H1 (cell line): ENCODE measurements around the gene MRAP. TPM values are rescaled to one million over a fixed set of nuclear protein-coding genes. Genes with fewer than 3 reads are reported as not detected.
A peak's percentile ranks its signal among the peaks of the same experiment; 100 is the strongest.

Source experiments
- CTCF ChIA-PET: fragments of 300-600 bp; sonication (Branson Sonifier 250); formaldehyde crosslinking; loops from one replicate; lab custom pipeline; 2021; ENCODE audit not compliant: partially characterized antibody; lab: Charles Lee
- POLR2A ChIA-PET: fragments of 300-600 bp; sonication (Branson Sonifier 250); formaldehyde crosslinking; loops from one replicate; lab custom pipeline; 2021; ENCODE audit warnings: inconsistent platforms; ENCODE audit not compliant: partially characterized antibody; lab: Charles Lee
- DNase-seq, 2 experiments: peaks; one replicate each; pipeline versions ENCODE4 v3.0.0 to v3.0.0-alpha.2; 2010 to 2022; ENCODE audit warnings: low spot score in 2 of 2, low read depth in 1 of 2, mixed read lengths in 1 of 2
- FAIRE-seq: peaks from 2 replicates; lab custom pipeline; 2011; peaks lifted over from hg19 to GRCh38; lab: Jason Lieb, UNC
- H2AFZ ChIP-seq: 2 replicates; pipeline ENCODE4 v1.8.1; 2012; ENCODE audit warnings: low read length, inconsistent platforms
- H2AK5ac ChIP-seq: 2 replicates; pipeline ENCODE4 v1.6.1; 2013; ENCODE audit warnings: low read depth, low read length
- H2BK120ac ChIP-seq: replicated peaks from 2 replicates; pipeline ENCODE3; 2013; ENCODE audit warnings: low read depth, low read length, inconsistent platforms
- H2BK12ac ChIP-seq: 2 replicates; pipeline ENCODE4 v1.6.1; 2013; ENCODE audit warnings: low read depth, low read length
- H2BK15ac ChIP-seq: 2 replicates; pipeline ENCODE4 v1.6.1; 2013; ENCODE audit warnings: low read length
- H2BK20ac ChIP-seq: 2 replicates; pipeline ENCODE4 v1.6.1; 2013; ENCODE audit warnings: low read length
- H2BK5ac ChIP-seq: 2 replicates; pipeline ENCODE4 v1.6.1; 2013; ENCODE audit warnings: low read depth, low read length
- H3K14ac ChIP-seq: 2 replicates; pipeline ENCODE4 v1.6.1; 2013; ENCODE audit warnings: inconsistent platforms; ENCODE audit not compliant: insufficient read length
- H3K18ac ChIP-seq: 2 replicates; pipeline ENCODE4 v1.6.1; 2013; ENCODE audit warnings: low read length; ENCODE audit errors: extremely low read depth
- H3K23ac ChIP-seq: 2 replicates; pipeline ENCODE4 v1.6.1; 2013; ENCODE audit warnings: inconsistent platforms; ENCODE audit not compliant: insufficient read length
- H3K23me2 ChIP-seq: 2 replicates; pipeline ENCODE4 v1.6.1; 2013; ENCODE audit warnings: low read depth, low read length
- H3K27ac ChIP-seq: 2 replicates; pipeline ENCODE4 v1.6.1; 2011; ENCODE audit warnings: low read depth, low read length, inconsistent platforms
- H3K27me3 ChIP-seq, 4 experiments: replicated peaks in 1 of 4; 1 replicate in 1 of 4; 2 replicates in 3 of 4; pipeline versions ENCODE4 v1.6.1 to v1.8.1; 2011 to 2013; ENCODE audit warnings: low read length in 3 of 4, mild to moderate bottlenecking in 3 of 4, inconsistent platforms in 2 of 4, mixed read lengths in 2 of 4, moderate library complexity in 1 of 4; ENCODE audit not compliant: control insufficient read depth in 3 of 4, insufficient read depth in 3 of 4; ENCODE audit errors: extremely low read depth in 1 of 4
- H3K36me3 ChIP-seq, 4 experiments: 2 replicates each; pipeline versions ENCODE4 v1.6.1 to v1.8.1; 2011 to 2013; ENCODE audit warnings: mild to moderate bottlenecking in 4 of 4, low read length in 3 of 4, moderate library complexity in 2 of 4, control low read depth in 1 of 4, inconsistent platforms in 1 of 4; ENCODE audit not compliant: insufficient read depth in 4 of 4, control insufficient read depth in 2 of 4
- H3K4ac ChIP-seq: replicated peaks from 2 replicates; pipeline ENCODE3; 2013; ENCODE audit warnings: low read length, low read depth, mixed read lengths, inconsistent platforms; ENCODE audit not compliant: insufficient read length
- H3K4me1 ChIP-seq, 4 experiments: replicated peaks in 1 of 4; 1 replicate in 1 of 4; 2 replicates in 3 of 4; pipeline versions ENCODE4 v1.6.1 to v1.8.1; 2011 to 2013; ENCODE audit warnings: low read length in 3 of 4, inconsistent platforms in 2 of 4, mixed read lengths in 1 of 4; ENCODE audit not compliant: insufficient read depth in 4 of 4, control insufficient read depth in 3 of 4
- H3K4me2 ChIP-seq, 2 experiments: 2 replicates each; pipeline versions ENCODE4 v1.6.1 to v1.8.1; 2011 to 2013; ENCODE audit warnings: low read depth in 2 of 2, low read length in 2 of 2, control low read depth in 1 of 2, inconsistent platforms in 1 of 2, mild to moderate bottlenecking in 1 of 2; ENCODE audit not compliant: insufficient read depth in 1 of 2
- H3K4me3 ChIP-seq, 4 experiments: fragments of 200-600, 300-600 bp in 1 of 4; sonication (generic), shearing (Covaris generic), sonication (Bioruptor Twin) in 1 of 4; 2 replicates each; pipeline versions ENCODE4 v1.5.1 to v1.8.1; 2011 to 2016; ENCODE audit warnings: low read length in 4 of 4, low read depth in 3 of 4, control low read depth in 2 of 4, inconsistent platforms in 2 of 4, mild to moderate bottlenecking in 2 of 4, mixed read lengths in 1 of 4, moderate library complexity in 1 of 4; ENCODE audit not compliant: insufficient read depth in 2 of 4; ENCODE audit errors: extremely low read depth in 1 of 4
- H3K56ac ChIP-seq: replicated peaks from 2 replicates; pipeline ENCODE3; 2013; ENCODE audit warnings: low read depth, mild to moderate bottlenecking, mixed read lengths, low read length, inconsistent platforms; ENCODE audit not compliant: insufficient read length
- H3K79me1 ChIP-seq: 2 replicates; pipeline ENCODE4 v1.6.1; 2013; ENCODE audit warnings: low read depth, low read length, control low read depth
- H3K79me2 ChIP-seq, 2 experiments: 2 replicates each; pipeline versions ENCODE4 v1.6.1 to v1.8.1; 2012 to 2013; ENCODE audit warnings: low read length in 2 of 2, mild to moderate bottlenecking in 2 of 2, inconsistent platforms in 1 of 2; ENCODE audit not compliant: insufficient read depth in 2 of 2, control insufficient read depth in 1 of 2
- H3K9ac ChIP-seq, 4 experiments: replicated peaks in 1 of 4; 1 replicate in 1 of 4; 2 replicates in 3 of 4; pipeline versions ENCODE4 v1.6.1 to v1.8.1; 2011 to 2013; ENCODE audit warnings: low read depth in 3 of 4, low read length in 3 of 4, control low read depth in 2 of 4, mild to moderate bottlenecking in 2 of 4, moderate library complexity in 2 of 4, inconsistent platforms in 1 of 4; ENCODE audit errors: extremely low read depth in 1 of 4
- H3K9me3 ChIP-seq, 2 experiments: 2 replicates each; pipeline versions ENCODE4 v1.6.1 to v1.8.1; 2012 to 2013; ENCODE audit warnings: mild to moderate bottlenecking in 2 of 2, moderate library complexity in 2 of 2, control low read depth in 1 of 2, inconsistent platforms in 1 of 2, low read depth in 1 of 2, low read length in 1 of 2, mixed read lengths in 1 of 2; ENCODE audit not compliant: insufficient read depth in 2 of 2
- H4K20me1 ChIP-seq, 2 experiments: replicated peaks in 1 of 2; 2 replicates each; pipeline versions ENCODE3 to v1.8.1; 2011 to 2013; ENCODE audit warnings: inconsistent platforms in 2 of 2, low read length in 2 of 2, mild to moderate bottlenecking in 1 of 2; ENCODE audit not compliant: insufficient read depth in 2 of 2, control insufficient read depth in 1 of 2
- H4K5ac ChIP-seq: 2 replicates; pipeline ENCODE4 v1.6.1; 2013; ENCODE audit warnings: low read length, low read depth, mixed read lengths, inconsistent platforms; ENCODE audit not compliant: insufficient read length
- H4K8ac ChIP-seq: 2 replicates; pipeline ENCODE4 v1.8.0; 2013; ENCODE audit warnings: mild to moderate bottlenecking, moderate library complexity, low read length, inconsistent platforms; ENCODE audit not compliant: insufficient read depth; ENCODE audit errors: extremely low read depth
- H4K91ac ChIP-seq: replicated peaks from 2 replicates; pipeline ENCODE3; 2013; ENCODE audit warnings: low read length, mixed read lengths, inconsistent platforms; ENCODE audit not compliant: insufficient read length
- BACH1 ChIP-seq: IDR thresholded peaks from 2 replicates; pipeline ENCODE4 v1.6.1; 2012; ENCODE audit warnings: low read length, improper control_type of control experiment
- CTBP2 ChIP-seq: IDR thresholded peaks from 2 replicates; pipeline ENCODE4 v1.7.0; 2011; ENCODE audit warnings: borderline replicate concordance, mild to moderate bottlenecking, moderate library complexity, mixed read lengths, low read length; ENCODE audit not compliant: insufficient read depth, insufficient read length
- GTF2F1 ChIP-seq: IDR thresholded peaks from 2 replicates; pipeline ENCODE4 v1.6.1; 2012; ENCODE audit warnings: low read depth, low read length, improper control_type of control experiment, borderline replicate concordance
- HDAC2 ChIP-seq, 2 experiments: fragments of 300-600 bp in 1 of 2; sonication (generic) in 1 of 2; IDR thresholded peaks; 2 replicates each; pipeline ENCODE4 v1.6.1; 2011 to 2012; ENCODE audit warnings: low read depth in 2 of 2, low read length in 2 of 2, mild to moderate bottlenecking in 2 of 2, moderate library complexity in 2 of 2, borderline replicate concordance in 1 of 2, inconsistent platforms in 1 of 2
- HDAC6 ChIP-seq: IDR thresholded peaks from one replicate; pipeline ENCODE4 v1.7.1; 2012; ENCODE audit warnings: low read depth, mild to moderate bottlenecking, inconsistent platforms, low read length, moderate library complexity
- JUN ChIP-seq: IDR thresholded peaks from 2 replicates; pipeline ENCODE4 v1.6.1; 2011; ENCODE audit warnings: low read depth, mild to moderate bottlenecking, improper control_type of control experiment, low read length
- KDM1A ChIP-seq: fragments of 200-600, 300-600 bp; sonication (generic); IDR thresholded peaks from 2 replicates; pipeline ENCODE4 v1.7.1; 2016; ENCODE audit warnings: mild to moderate bottlenecking, low read length, borderline replicate concordance
- NRF1 ChIP-seq: IDR thresholded peaks from 2 replicates; pipeline ENCODE4 v1.6.1; 2011; ENCODE audit warnings: mild to moderate bottlenecking, low read depth, low read length, improper control_type of control experiment
- POLR2AphosphoS5 ChIP-seq: IDR thresholded peaks from 2 replicates; pipeline ENCODE4 v1.6.1; 2011; ENCODE audit warnings: low read depth, low read length
- SRF ChIP-seq: IDR thresholded peaks from 2 replicates; pipeline ENCODE4 v1.6.1; 2011; ENCODE audit warnings: mild to moderate bottlenecking, low read depth, low read length, moderate library complexity
- SUZ12 ChIP-seq: fragments of 200-600 bp; sonication (generic); IDR thresholded peaks from 2 replicates; pipeline ENCODE4 v1.6.1; 2012; ENCODE audit warnings: mild to moderate bottlenecking, inconsistent platforms, low read length, moderate library complexity, mixed read lengths
- TAF1 ChIP-seq: IDR thresholded peaks from 2 replicates; pipeline ENCODE4 v1.6.1; 2011; ENCODE audit warnings: mild to moderate bottlenecking, low read depth, low read length
- TBP ChIP-seq: IDR thresholded peaks from 2 replicates; pipeline ENCODE4 v1.6.1; 2011; ENCODE audit warnings: low read depth, low read length, improper control_type of control experiment
- ZNF274 ChIP-seq: IDR thresholded peaks from 2 replicates; pipeline ENCODE4 v1.7.0; 2012; ENCODE audit warnings: low read length, borderline replicate concordance; ENCODE audit errors: extremely low read depth
- WGBS, 2 experiments: shearing (Covaris generic) in 1 of 2; methylation state at CpG; one replicate each; pipeline versions ENCODE4 v1.1.6 to v1.1.7; 2013 to 2015; ENCODE audit warnings: low lambda C conversion rate in 2 of 2, mixed read lengths in 2 of 2, inconsistent platforms in 1 of 2, low coverage in 1 of 2, missing lambda C conversion rate in 1 of 2; ENCODE audit not compliant: insufficient replicate concordance in 2 of 2, insufficient coverage in 1 of 2, insufficient read length in 1 of 2; ENCODE audit errors: extremely low coverage in 1 of 2, missing lambda C conversion rate in 1 of 2; 5-methylcytosine and 5-hydroxymethylcytosine counted together
- polyA plus RNA-seq, 7 experiments: library from polyadenylated mRNA; depleted of rRNA in 3 of 7; stranded (reverse) in 5 of 7; unstranded in 2 of 7; fragments of >200 nt in 5 of 7; fragments of 200-250 nt in 2 of 7; gene quantifications; 1 replicate in 5 of 7; 2 replicates in 1 of 7; 4 replicates in 1 of 7; pipeline versions ENCODE4 v1.2.1 to v1.2.3, GENCODE V29; 2011 to 2013; ENCODE audit warnings: missing spikeins in 2 of 7, mixed read lengths in 2 of 7
- total RNA-seq: library from RNA; stranded (reverse); fragmentation: NEBNext Ultra II Directional; extraction: Animal tissue kit (Norgen Biotek cat#: 25700); gene quantifications from 2 replicates; pipeline ENCODE4 v1.2.1, GENCODE V29; 2021

The MRAP gene
- total and polyA plus RNA-seq, 2 of the 8 experiments (the other 6 are each of a cell fraction or from before 2014, with no cell fraction given): not detected

DNA sequence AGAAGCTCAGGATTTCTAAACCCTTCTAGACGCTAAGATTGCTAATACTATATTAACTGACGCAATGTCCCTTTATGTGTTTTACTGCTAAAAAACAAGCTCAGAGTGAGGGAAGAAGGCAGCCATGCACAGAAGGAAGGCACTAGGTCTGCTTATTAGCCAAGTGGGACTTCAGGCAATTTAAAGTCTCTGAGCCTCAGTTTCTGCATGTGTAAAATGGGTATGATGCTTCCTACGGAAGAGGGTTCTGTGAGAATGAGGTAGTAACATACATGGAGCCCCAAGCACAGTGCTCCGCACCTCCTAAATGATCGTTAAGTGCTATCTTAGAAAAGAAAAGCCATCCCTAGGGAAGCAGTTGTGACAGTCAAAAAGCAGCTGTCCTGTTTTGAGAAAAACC, 36.7 kb upstream of the MRAP start:
- Histone ChIP-seq H3K27me3 (no peaks in the 10 kb centered on the region), H3K79me2 (no peaks in the 10 kb centered on the region), H3K4me1 (0 out of 7 replicates have a peak, but pooled peaks cover 0 to 1% (median 0%) of the 10 kb centered on the region in 4 experiments), H2BK15ac (no peak overlapping the region), H4K91ac (no peak overlapping the region), H3K4ac (no peak overlapping the region), H3K23ac (no peak overlapping the region), H2BK20ac (no peak overlapping the region), H3K27ac (no peak overlapping the region), H3K4me2 (no peak overlapping the region), H2AK5ac (no peak overlapping the region), H3K9ac (no peak overlapping the region), H3K56ac (no peak overlapping the region), H3K36me3 (peaks cover 0 to 3% (median 2%) of the 10 kb centered on the region in 4 experiments; a peak in 4 of 8 replicates), H2BK120ac (no peak overlapping the region), H3K4me3 (no peak overlapping the region), H4K20me1 (no peaks in the 10 kb centered on the region), H3K18ac (no peak overlapping the region), H4K5ac (no peak overlapping the region), H3K79me1 (no peaks in the 10 kb centered on the region), H3K23me2 (no peaks in the 10 kb centered on the region), H3K14ac (no peak overlapping the region), H2BK12ac (no peak overlapping the region), H2BK5ac (no peak overlapping the region), H3K9me3 (no peaks in the 10 kb centered on the region), H2AFZ (no peak overlapping the region), H4K8ac (no peak overlapping the region)
- TF ChIP-seq NRF1 (no peak), HDAC6 (no peak), HDAC2 (IDR thresholded peaks at IDR 0.05; ENCODE audit: borderline replicate concordance in 1 of 2, low read depth in 2 of 2, low read length in 2 of 2) (0 out of 4 replicates have a peak, but pooled peaks of 1 of the 2 experiments have one; percentile 48), POLR2AphosphoS5 (no peak), JUN (no peak), GTF2F1 (no peak), KDM1A (0 out of 2 replicates have a peak, but pooled peaks have one; percentile 38), SUZ12 (no peak), CTBP2 (no peak), TAF1 (no peak), ZNF274 (no peak), TBP (no peak), BACH1 (no peak), SRF (no peak)
- no peak for DNase-seq
- ChIA-PET CTCF (interaction anchor here (0.6 to 1.0 kb wide), 6 partner anchors 8 to 476 kb away, joined by 3 read pairs; no protein-coding TSS in a partner anchor), POLR2A (no interaction called here)
- 91% methylated on average over 5 of the region's 5 CpGs; no CpG with 5 or more reads in 1 of the 2 experiments for WGBS, 2 experiments
- FAIRE-seq: no peak
